KG1 (cell line): ENCODE results near the gene AAMP.
"Not testable (repeated sequence)": the region's sequence is repeated elsewhere in the genome, so short reads cannot be mapped to it uniquely, and the experiment has no call there.

Experiments used
- DNase-seq: peaks from one replicate; lab custom pipeline; 2025; lab: John Stamatoyannopoulos, UW

Gene AAMP, protein sequence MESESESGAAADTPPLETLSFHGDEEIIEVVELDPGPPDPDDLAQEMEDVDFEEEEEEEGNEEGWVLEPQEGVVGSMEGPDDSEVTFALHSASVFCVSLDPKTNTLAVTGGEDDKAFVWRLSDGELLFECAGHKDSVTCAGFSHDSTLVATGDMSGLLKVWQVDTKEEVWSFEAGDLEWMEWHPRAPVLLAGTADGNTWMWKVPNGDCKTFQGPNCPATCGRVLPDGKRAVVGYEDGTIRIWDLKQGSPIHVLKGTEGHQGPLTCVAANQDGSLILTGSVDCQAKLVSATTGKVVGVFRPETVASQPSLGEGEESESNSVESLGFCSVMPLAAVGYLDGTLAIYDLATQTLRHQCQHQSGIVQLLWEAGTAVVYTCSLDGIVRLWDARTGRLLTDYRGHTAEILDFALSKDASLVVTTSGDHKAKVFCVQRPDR

DNA sequence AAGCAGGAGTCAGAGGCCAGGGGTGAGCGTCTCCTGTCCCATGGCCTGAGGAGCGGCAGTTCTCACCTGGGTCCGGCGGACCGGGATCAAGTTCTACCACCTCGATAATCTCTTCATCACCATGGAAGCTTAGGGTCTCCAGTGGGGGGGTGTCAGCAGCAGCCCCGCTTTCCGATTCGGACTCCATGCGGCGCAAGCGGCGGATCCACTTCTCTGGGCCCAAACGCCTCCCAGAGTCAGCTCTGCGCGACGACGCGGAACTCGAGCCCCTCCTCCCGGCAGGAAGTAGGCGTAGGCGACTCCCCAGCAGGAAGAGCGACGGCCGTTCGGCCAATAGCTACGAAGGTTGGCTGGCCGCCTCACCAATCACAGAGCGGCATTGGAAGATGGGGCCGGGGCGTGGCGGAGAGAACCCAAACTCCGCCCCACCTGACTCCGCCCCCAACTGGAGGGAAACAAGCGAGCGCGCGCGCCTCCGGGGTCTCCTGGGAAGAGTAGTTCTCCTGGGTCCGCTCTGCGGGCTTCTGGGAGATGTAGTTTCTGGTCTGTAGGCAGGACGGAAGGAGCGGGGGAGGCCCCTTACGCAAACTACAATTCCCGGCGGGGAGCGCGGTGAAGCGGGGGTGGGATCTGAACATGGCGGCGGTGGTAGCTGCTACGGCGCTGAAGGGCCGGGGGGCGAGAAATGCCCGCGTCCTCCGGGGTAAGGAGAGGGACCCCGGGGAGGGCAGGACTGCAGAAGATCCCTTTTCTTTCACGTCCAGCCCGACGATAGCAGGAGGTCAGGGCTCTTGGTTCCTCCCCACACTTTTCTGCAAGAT is at the start of gene AAMP, which contains the start of gene PNKD:
TSS of gene AAMP (minus strand) at position 238 of the 821 bp plus-strand sequence. CDS start at position 187, 51 bp downstream.
TSS of gene PNKD (plus strand) at position 620 of the 821 bp plus-strand sequence. CDS start at position 637, 17 bp downstream.
- DNase-seq = peak; percentile 99

DNA sequence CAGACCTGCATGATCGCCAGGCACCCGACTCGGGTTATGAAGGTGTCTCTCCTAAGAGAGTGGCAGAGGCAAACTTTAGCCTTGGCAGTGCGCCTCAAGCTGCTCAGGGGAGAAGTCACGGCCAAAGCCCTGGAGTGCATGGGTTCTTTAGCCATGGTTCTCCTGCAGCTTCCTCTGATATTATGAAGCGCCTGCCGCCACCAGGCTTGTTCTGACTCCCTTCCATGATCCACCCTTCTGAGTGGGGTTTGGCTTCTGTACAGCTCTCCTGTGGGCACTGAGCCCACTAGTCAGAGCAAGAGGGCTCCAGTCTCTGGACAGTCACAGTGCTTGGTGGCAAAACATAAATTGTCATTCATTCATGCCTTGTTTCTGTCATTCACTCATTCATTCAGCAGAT is 48.3 kb upstream of the AAMP start:
- DNase-seq = no peak

DNA sequence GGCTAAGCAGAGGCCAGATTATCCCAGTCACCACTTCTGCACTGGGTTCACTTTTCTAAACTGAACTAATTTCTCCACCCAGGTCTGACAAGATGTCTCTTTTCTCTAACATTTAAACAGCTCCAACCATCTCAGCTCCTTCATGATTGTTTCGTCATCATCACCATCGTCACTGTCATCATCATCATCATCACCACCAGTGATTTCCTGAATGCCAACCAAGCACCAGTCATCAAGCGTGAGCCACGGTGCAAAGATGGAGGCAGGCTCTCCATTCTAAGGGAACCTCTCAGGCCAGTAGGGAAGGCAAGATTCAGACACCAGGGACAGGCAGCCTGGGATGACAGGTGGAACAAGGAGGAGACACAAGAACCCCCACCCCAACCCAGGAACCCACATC is 47.9 kb upstream of the AAMP start:
- DNase-seq = no peak

DNA sequence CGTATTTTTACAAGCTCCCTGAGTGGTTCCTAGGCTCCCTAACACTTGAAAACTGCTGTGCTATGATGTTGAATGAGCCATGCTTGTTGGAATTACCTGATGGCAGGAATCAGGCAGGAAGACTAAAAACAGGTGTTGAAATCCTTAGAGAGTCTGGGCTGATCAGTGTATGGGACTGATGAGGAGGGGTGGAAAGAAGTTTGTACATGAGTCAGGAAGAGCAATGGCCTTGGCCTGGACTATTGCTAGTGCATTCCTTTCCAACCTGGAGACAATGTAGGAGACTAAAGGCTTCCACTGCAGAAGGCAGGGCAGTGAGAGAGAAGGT is 47.3 kb upstream of the AAMP start:
- no peak for DNase-seq

DNA sequence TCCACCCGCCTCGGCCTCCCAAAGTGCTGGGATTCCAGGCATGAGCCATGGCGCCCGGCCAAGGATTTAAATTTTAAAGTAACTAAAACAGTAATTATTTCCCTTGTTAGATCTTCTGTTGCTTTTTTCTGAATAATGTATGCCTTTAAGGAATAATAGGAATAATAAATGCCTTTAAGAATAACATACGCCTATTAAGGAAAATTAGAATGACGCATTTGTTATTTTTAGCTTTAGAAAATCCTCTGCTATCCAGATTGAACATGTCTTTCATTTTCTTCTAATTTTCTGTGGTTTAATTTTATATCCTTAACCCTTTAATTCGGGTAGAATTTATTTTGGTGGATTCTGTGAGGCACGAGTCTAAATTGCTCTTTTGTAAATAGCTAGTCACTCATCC is 45.5 kb upstream of the AAMP start:
- DNase-seq = no peak

DNA sequence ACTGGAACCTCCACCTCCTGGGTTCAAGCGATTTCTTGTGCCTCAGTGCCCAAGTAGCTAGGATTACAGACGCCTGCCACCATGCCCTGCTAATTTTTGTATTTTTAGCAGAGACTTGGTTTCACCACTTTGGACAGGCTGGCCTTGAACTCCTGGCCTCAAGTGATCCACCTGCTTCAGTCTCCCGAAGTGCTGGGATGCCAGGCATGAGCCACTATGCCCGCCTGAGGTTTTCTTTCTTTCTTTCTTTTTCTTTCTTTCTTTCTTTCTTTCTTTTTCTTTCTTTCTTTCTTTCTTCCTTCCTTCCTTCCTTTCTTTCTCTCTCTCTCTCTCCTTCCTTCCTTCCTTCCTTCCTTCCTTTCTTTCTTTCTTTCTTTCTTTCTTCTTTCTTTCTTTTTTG is 44.8 kb upstream of the AAMP start:
- not testable (repeated sequence) for DNase-seq

DNA sequence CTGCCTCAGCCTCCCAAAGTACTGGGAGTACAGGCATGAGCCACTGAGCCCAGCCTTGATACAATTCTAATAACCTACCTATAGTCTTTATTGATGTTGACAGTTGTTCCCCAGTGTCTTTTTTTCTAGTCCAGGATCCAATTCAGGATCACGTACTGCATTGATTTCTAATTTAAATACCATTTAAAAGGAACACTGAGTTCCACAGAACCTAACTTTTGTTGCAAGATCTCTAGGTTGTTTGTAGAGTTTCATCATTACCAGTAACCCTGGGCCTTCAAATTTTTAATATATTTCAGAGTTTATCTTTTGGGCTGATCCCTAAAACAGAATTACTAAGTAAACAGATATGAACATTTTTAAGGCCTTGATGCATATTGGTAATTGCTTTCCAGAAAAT is 43.4 kb upstream of the AAMP start:
- DNase-seq = no peak

DNA sequence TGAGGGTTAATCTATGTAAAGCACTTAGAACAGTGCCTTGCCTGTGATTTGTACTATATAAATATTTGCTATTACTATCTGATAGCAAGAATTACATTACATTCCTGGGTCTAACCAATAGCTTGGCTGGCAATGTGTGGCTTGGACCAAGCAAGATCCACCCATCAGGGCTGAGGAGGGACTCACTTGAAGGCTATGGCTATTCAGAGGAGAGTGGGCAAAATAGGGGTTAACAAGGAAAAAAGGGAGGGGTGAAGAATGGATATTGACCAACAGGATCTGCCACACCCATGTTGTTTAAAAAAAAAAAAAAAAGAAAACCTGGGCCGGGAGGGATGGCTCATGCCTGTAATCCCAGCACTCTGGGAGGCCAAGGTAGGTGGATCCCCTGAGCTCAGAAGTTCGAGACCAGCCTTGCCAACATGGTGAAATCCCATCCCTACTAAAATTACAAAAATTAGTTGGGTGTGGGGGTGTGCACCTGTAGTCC is 42.4 kb upstream of the AAMP start:
- no peak for DNase-seq

DNA sequence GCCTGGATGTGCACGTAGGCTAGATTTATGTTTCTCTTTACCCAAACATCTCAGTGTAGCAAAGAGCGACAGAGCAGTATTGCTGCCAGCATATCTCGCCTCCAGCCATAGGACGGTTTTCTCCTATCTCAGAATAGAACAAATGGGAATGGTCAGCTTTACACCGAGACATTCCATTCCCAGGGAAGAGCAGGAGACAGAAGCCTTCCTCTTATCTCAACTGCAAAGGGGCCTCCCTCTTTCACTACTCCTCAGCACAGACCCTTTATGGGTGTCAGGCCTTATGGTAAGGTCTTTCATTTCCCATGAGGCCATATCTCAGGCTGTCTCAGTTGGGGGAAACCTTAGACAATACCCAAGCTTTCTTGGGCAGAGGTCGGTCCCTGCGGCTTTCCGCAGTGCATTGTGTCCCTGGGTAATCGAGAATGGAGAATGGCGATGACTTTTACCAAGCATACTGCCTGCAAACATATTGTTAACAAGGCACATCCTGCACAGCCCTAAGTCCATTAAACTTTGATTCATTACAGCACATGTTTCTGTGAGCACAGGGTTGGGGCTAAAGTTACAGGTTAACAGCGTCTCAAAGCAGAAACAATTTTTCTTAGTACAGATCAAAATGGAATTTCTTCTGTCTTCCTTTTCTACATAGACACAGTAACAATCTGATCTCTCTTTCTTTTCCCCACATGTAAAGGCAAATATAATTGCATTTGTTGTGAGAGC is 41.8 kb upstream of the AAMP start:
- DNase-seq = not testable (repeated sequence)

DNA sequence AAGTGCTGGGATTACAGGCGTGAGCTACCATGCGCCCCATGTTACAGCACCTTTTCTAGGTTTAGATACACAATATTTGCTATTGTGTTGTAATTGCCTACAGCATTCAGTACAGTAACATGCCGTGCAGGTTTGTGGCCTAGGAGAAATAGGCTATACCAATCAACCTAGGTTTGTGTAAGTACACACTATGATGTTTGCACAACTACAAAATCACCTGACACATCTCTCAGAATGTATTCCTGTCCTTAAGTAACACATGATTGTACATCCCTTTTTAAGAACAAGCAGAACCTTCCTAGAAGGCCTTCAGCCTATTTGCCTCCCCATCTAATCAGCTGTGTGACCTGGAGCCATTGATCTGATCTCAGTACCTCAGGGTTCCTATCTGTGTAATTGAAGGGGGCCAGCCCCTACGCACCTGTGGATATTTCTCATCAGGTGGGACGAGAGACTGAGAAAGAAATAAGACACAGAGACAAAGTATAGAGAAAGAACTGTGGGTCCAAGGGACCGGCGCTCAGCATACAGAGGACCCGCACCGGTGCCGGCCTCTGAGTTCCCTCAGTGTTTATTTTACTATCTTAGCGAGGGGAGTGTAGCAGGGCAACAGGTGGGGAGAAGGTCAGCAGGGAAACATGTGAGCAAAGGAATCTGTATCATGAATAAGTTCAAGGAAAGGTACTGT is 41.1 kb upstream of the AAMP start:
- DNase-seq = no peak

DNA sequence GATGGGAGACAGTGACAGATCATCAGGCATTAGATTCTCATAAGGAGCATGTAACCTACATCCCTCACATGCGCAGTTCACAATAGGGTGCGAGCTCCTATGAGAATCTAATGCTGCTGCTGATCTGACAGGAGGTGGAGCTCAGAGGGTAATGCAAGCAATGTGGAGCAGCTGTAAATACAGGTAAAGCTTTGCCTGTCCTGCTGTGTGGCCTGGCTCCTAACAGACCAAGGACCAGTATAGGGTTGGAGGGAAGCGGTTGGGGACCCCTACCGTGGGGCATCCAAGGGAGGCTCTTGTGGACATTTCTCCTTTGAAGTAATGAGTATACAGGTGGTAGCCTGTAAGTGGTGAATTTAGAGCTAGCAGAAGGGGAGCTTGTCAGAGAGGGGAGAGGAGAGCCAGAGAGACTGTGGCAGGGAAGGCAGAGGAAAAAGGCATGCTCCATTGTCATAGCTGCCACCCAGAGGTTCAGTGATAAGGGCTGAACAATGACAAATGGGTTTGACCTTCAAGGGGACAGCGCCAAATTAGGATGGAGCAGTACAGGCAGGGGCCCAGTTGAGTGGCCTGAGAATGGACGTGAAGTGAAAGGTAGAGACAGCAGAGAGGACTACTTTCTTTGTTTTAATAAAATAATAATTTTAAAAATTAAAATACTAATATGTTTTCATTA is 37.6 kb upstream of the AAMP start:
- no peak for DNase-seq

DNA sequence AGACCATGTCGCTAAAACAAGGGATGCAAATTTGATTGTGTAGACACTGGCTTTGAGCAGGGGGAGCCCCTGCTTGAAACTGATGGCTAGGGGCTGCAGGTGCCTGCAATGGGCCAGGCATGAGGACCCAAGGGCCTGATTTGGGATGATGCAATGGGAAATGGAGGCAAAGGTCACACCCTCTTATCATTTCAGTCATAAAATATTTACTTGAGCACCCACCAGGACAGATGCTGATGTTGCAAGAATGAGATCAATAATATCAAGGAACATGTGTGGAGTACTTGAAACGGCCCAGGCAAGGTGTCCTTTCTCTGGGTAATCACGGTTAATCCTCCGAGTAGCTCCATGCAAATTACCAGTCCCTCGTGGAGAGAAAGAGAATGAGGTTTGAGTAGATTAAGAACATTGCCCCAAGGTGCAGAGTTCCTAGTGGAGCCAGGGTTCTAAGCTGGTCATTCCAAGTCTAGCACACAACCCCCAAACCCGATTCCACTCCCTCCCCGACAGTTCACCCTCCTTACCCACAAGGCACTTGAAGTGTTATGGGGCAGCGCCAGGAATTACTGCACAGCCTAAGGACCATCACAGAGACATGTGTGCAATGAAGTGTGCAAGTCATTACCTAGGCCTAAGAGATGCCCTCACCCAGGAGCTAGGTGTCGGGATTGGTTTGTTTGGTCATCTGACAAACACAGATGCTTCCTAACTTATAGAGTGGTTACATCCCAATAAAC is 36.4 kb upstream of the AAMP start:
- no peak for DNase-seq

DNA sequence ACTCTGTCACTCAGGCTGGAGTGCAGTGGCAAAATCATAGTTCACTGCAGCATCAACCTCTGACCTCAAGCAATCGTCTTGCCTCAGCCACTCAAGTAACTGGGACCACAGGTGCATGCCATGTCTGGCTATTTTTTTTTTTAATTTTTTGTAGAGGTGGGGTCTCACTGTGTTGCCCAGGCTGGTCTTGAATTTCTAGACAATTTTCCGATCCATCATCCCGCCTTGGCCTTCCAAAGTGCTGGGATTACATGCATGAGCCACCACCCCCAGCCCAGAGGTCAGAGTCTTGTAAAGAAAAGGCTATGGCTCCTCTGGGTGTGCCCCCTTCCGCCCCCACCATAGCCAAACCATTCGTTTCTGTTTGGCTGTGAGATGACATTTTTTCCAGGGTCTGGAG is 35.4 kb upstream of the AAMP start:
- DNase-seq = no peak

DNA sequence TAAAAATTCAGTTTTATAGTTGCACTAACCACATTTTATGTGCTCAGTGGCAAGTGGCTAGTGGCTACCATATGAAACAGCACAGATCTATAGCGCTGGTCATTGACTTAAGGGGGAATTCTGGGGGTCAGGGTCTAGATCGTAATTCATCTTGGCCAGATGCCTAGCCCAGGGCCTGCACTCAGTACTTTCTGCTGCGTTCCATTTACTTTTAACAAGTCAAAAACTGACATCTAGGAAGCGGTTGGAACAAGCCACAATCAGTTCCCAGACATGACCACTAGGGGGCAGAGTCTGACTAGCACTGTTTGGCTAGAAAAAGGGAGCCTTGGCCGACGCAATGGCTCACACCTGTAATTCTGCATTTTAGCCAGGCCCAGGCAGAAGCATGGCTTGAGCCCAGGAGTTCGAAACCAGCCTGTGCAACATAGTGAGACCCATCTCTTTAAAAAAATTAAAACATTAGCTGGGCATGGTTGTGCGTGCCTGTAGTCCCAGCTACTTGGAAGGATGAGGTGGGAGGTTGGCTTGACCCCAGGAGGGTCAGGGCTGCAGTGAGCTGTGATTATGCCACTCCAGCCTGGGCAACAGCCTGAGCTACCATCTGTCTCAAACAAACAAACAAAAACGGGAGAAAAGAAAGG is 31.4 kb upstream of the AAMP start:
- peak; percentile 88 for DNase-seq

DNA sequence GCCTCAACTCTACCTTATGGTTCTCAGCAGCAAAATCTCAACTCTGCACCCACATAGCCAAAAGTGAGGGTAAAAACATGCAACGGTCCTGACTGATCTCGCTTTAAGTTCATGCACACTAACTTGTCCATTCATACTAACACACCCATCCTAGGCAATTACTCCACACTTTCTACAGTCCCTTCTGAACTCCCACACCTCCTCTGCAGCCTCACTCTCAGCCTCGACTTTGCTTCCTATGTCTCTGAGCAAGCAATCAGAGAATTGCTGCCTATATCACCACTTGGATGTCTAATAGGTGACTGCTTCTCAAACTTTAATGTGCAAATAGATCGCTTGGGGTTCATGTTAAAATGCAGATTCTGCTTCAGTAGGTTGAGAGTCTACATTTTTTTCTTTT is 30.2 kb upstream of the AAMP start:
- no peak for DNase-seq

DNA sequence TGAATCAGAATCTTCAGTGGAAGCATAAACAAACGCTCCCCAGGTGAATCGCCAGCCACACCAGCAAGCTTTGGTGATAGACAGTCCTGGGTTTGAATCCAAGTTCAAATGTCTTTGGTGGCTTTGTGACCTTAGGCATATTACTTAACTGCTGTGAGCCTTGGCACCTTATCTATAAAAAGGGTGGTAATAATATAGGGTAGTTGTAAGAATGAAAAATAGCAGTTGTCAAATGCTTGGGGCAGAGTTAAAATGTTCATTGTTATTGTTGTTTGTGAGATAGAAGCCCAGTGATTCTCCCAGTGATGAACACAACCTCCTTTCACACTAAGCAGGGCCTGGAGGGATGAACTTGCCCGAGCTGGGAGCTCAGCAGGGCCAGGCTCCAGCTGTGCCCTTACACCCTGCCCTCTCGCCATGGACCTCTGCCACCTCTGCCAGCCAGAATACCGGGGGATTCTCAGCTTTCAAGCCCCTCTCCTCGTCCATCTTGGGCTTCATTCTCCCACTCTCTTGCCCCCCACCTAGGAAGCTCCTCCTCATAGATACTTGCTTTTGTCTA is 28.5 kb upstream of the AAMP start:
- no peak for DNase-seq

DNA sequence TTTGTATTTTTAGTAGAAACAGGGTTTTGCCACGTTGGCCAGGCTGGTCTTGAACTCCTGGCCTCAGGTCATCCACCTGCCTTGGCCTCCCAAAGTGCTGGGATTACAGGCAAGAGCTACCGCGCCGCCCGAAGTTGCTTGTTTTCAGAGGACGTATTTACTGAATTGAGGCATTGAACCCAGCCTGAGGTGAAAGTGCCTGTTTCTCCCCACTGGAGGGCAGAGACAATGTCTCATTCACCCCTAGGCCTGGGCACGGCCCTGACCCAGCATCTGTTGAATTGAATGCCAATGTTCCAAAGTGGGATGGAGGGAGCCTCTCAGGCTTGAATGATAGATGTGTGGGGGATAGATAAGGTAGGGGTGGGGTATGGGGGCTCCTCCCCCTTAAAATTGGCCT is 26.9 kb upstream of the AAMP start:
- DNase-seq = no peak

DNA sequence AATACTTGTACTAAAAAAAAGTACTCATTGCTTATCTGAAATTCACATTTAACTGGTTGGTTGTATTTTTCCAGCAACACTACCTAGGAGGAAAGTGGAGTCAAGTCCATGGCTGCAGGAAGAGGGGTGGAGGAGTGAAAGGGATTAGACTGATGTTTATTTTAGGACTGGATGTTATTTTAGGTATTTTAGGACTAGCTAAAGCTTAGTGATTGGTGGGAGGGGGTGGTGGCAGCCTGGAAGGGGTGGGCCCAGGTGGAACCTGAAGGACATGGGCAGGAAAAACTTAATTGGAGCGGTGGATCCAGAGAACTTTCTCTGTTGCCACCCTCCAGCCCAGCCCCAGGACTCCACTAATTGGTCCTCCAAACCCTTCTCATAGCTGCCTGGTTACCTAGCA is 26.3 kb upstream of the AAMP start:
- DNase-seq = no peak

DNA sequence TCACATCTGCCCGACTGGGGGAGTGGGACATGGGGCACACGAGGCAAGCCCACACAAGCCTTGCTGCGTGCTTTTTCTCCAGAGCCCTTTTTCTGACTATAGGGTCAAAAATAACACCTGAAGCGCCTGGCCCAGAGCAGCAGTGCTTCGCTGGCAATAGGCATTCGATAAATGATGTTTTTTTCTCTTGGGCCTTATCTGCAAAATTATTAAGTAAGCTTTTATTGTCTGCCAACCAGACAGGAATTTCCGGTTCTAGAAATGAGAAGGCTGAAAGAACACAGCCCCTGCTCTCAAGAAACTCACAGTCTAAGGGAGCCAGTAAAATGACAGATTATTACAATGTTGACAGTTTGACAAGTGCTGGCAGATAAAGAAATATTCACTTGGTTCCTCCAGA is 25.1 kb upstream of the AAMP start:
- no peak for DNase-seq
